Sigmoid colon (tissue), 7 donors: ENCODE results near the gene CTRB1. TPM values are rescaled to one million over a fixed set of nuclear protein-coding genes. Genes with fewer than 3 reads are reported as not detected.
A peak's percentile ranks its signal among the peaks of the same experiment; 100 is the strongest.
"Not testable (repeated sequence)": the region's sequence is repeated elsewhere in the genome, so short reads cannot be mapped to it uniquely, and the experiment has no call there.

ENCODE experiments used
- DNase-seq: peaks from one replicate; pipeline ENCODE4 v3.0.0-alpha.2; 2019
- H3K27ac ChIP-seq, 4 donors: fragments of 200-600 bp; sonication (generic); one replicate each; pipeline ENCODE4 v1.5.1; 2016 to 2019; ENCODE audit warnings: mild to moderate bottlenecking in 1 of 4
- H3K27me3 ChIP-seq, 3 donors: fragments of 200-600 bp; sonication (generic); one replicate each; pipeline ENCODE4 v1.5.1; 2019; ENCODE audit warnings: mild to moderate bottlenecking in 1 of 3
- H3K36me3 ChIP-seq, 4 donors: fragments of 200-600 bp; sonication (generic); one replicate each; pipeline ENCODE4 v1.5.1; 2016 to 2019
- H3K4me1 ChIP-seq, 4 donors: fragments of 200-600 bp; sonication (generic); one replicate each; pipeline ENCODE4 v1.5.1; 2017 to 2019
- H3K4me3 ChIP-seq, 4 donors: fragments of 200-600 bp; sonication (generic); one replicate each; pipeline ENCODE4 v1.5.1; 2017 to 2019; ENCODE audit warnings: mild to moderate bottlenecking in 2 of 4, moderate library complexity in 1 of 4
- H3K9me3 ChIP-seq, 4 donors: fragments of 200-600 bp in 3 of 4; sonication (generic) in 3 of 4; one replicate each; pipeline versions ENCODE4 v1.5.1 to v1.6.1; 2013 to 2019
- EP300 ChIP-seq, 4 donors: sonication (generic); formaldehyde crosslinking; IDR thresholded peaks; one replicate each; pipeline ENCODE4 v1.6.1; 2017; ENCODE audit warnings: antibody characterized with exemption in 4 of 4
- POLR2A ChIP-seq, 2 donors: fragments of 450-650 bp; IDR thresholded peaks; one replicate each; pipeline ENCODE4 v1.6.1; 2016; ENCODE audit warnings: antibody characterized with exemption in 2 of 2, mild to moderate bottlenecking in 2 of 2, moderate library complexity in 2 of 2
- POLR2AphosphoS5 ChIP-seq, 4 donors: sonication (generic); formaldehyde crosslinking; IDR thresholded peaks; one replicate each; pipeline ENCODE4 v1.6.1; 2017; ENCODE audit warnings: antibody characterized with exemption in 4 of 4
- WGBS, 2 donors: extraction: QIAGEN DNeasy Blood & Tissue Kit; methylation state at CpG; one replicate each; pipeline ENCODE4 v1.1.7; 2013; 5-methylcytosine and 5-hydroxymethylcytosine counted together
- intact Hi-C: fragments of 100-400 bp; cut with DNase I; formaldehyde crosslinking; loops from one replicate; pipeline ENCODE4 v1.15.1; 2023
- polyA plus RNA-seq, 3 donors: library from polyadenylated mRNA; stranded (reverse); fragments of 200-250 nt; gene quantifications; one replicate each; pipeline ENCODE4 v1.2.3, GENCODE V29; 2013
- total RNA-seq, 4 donors: library from RNA; depleted of rRNA; stranded (reverse); fragments of >200 nt; gene quantifications; one replicate each; pipeline ENCODE4 v1.1.0, GENCODE V29; 2016
- TF ChIP-seq, protein P1 (sequence below), 4 experiments: fragments of 450-650 bp in 3 of 4; fragments of 200-600 bp in 1 of 4; IDR thresholded peaks; one replicate each; pipeline ENCODE4 v1.5.1; 2016 to 2019; ENCODE audit warnings: antibody characterized with exemption in 4 of 4, mild to moderate bottlenecking in 3 of 4, moderate library complexity in 2 of 4
- donor health status: healthy with polysubstance abuse.
- donor health status: Bipolar disorder and iron deficiency.
- donor health status: healthy.

Gene CTRB1
- total and polyA plus RNA-seq, 7 donors = 0.48 to 16.8 TPM; not detected in 5

GRCh38 chr16:75239542-75240122, 20.8 kb downstream of the CTRB1 start:
- peak; percentile 63 for DNase-seq
- WGBS, 2 donors = 90 to 91% methylated on average over 19 of the region's 19 CpGs

DNA sequence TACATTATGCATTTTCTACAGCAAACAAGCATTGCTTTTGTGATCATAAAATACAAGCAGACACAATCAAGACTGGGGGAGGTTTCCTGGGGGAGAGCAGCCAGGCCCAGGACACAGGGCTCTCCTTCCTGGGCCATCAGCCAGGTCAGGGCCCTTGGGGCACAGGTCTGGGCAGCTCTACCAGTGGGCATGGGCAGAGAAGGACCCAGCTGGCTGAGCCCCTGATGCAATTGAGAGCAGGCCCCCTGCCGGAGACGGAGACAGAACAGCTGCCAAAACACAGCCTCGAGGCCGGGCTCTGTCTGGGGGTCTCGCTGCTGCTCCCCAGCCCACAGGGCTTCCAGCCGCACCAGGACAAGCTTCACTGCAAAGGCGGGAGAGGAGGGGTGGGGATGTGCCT, 21.8 kb downstream of the CTRB1 start:
- H3K27ac ChIP-seq = peak overlapping the region in 1 of 4 donors; percentile 92
- H3K27me3 ChIP-seq, H3K9me3 ChIP-seq, intact Hi-C loops, H3K4me3 ChIP-seq: not testable (repeated sequence)
- H3K4me1 ChIP-seq = peaks cover 0 to 69% (median 58%) of the 10 kb centered on the region in 4 donors
- WGBS, 2 donors = 85 to 93% methylated on average over 7 of the region's 7 CpGs
- peaks cover 6 to 40% (median 17%) of the 10 kb centered on the region in 4 donors for H3K36me3 ChIP-seq
- DNase-seq = peak; percentile 61

More at GRCh38 chr16:75239542-75240122, 20.8 kb downstream of the CTRB1 start:
- no peaks in the 10 kb centered on the region for H3K27me3 ChIP-seq
- H3K4me1 ChIP-seq = peaks cover 0 to 62% (median 49%) of the 10 kb centered on the region in 4 donors
- peaks cover 8 to 50% (median 25%) of the 10 kb centered on the region in 4 donors for H3K36me3 ChIP-seq
- H3K4me3 ChIP-seq = no peak overlapping the region
- no peaks in the 10 kb centered on the region for H3K9me3 ChIP-seq
- peak overlapping the region; percentile 82 to 92 (median 84) for H3K27ac ChIP-seq
- TF ChIP-seq, protein P1, sequence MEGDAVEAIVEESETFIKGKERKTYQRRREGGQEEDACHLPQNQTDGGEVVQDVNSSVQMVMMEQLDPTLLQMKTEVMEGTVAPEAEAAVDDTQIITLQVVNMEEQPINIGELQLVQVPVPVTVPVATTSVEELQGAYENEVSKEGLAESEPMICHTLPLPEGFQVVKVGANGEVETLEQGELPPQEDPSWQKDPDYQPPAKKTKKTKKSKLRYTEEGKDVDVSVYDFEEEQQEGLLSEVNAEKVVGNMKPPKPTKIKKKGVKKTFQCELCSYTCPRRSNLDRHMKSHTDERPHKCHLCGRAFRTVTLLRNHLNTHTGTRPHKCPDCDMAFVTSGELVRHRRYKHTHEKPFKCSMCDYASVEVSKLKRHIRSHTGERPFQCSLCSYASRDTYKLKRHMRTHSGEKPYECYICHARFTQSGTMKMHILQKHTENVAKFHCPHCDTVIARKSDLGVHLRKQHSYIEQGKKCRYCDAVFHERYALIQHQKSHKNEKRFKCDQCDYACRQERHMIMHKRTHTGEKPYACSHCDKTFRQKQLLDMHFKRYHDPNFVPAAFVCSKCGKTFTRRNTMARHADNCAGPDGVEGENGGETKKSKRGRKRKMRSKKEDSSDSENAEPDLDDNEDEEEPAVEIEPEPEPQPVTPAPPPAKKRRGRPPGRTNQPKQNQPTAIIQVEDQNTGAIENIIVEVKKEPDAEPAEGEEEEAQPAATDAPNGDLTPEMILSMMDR (IDR thresholded peaks at IDR 0.05) = no peak
- no peak for TF ChIP-seq POLR2A (IDR thresholded peaks at IDR 0.05)
- TF ChIP-seq EP300 (IDR thresholded peaks at IDR 0.05) = no peak
- no peak for TF ChIP-seq POLR2AphosphoS5 (IDR thresholded peaks at IDR 0.05)
- intact Hi-C loops = loop anchor here (10.0 kb wide), 1 partner anchor 255 kb away; the partner anchor contains the start of gene WDR59

DNA sequence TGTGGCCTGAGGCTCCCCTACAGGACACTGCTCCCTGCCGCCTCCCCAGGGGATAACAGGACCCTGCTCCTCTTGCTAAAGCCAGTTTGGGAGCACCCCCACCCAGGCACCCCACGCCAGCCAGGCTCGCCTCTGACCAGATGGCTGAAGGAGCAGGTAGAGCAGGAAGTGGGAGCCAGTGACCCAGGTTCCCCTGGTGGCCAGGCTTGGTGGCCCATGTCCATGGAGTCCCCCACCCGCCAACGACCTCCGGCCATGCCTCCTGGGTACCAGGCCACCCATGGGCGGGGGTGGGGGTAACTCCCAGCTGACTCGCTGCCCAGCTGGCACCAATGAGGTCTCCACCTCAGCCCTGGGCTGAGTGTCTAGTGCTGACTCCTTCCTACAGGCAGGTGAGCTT, 22.6 kb downstream of the CTRB1 start:
- H3K27ac ChIP-seq = no peak overlapping the region
- 78 to 81% methylated on average over 8 of the region's 8 CpGs for WGBS, 2 donors
- H3K4me1 ChIP-seq = peaks cover 3 to 76% (median 66%) of the 10 kb centered on the region in 4 donors
- no peaks in the 10 kb centered on the region for H3K9me3 ChIP-seq
- no peaks in the 10 kb centered on the region for H3K27me3 ChIP-seq
- intact Hi-C loops = no loop called here
- TF ChIP-seq EP300 (IDR thresholded peaks at IDR 0.05) (no peak), POLR2A (IDR thresholded peaks at IDR 0.05) (no peak), POLR2AphosphoS5 (IDR thresholded peaks at IDR 0.05) (no peak)
- TF ChIP-seq, protein P1 (IDR thresholded peaks at IDR 0.05) = no peak
- DNase-seq = no peak
- H3K4me3 ChIP-seq = no peak overlapping the region
- peaks cover 6 to 35% (median 16%) of the 10 kb centered on the region in 4 donors for H3K36me3 ChIP-seq

DNA sequence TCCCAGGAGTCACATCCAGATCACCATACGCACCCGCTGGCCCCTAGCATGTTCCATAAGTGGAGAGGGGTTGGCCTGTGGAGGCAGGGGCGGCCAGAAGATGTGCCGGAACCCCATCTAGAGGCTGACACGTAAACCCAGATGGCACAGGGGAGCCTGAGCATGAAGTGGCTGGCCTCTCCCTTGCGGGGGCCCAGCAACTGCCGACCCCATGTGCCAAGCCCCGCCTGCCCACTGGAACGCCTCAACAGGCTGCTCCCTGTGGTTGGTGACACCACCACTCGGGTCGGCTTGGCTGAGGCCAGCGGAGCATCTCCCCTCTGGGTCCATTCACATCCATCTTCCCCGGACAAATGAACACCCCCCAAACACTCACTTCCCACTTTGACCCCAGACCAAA, 23.2 kb downstream of the CTRB1 start:
- no peak overlapping the region for H3K27ac ChIP-seq
- DNase-seq = no peak
- TF ChIP-seq POLR2A (IDR thresholded peaks at IDR 0.05) (no peak), EP300 (IDR thresholded peaks at IDR 0.05) (no peak), POLR2AphosphoS5 (IDR thresholded peaks at IDR 0.05) (no peak)
- TF ChIP-seq, protein P1 (IDR thresholded peaks at IDR 0.05) = no peak

GRCh38 chr16:75242436-75243078, 23.8 kb downstream of the CTRB1 start:
- Histone ChIP-seq H3K27ac (peak overlapping the region in 1 of 4 donors; percentile 96), H3K36me3 (peaks cover 6 to 28% (median 16%) of the 10 kb centered on the region in 4 donors), H3K4me1 (peaks cover 3 to 78% (median 69%) of the 10 kb centered on the region in 4 donors)
- H3K9me3 ChIP-seq, DNase-seq, H3K4me3 ChIP-seq, intact Hi-C loops, H3K27me3 ChIP-seq: not testable (repeated sequence)
- 93 to 94% methylated on average over 27 of the region's 27 CpGs for WGBS, 2 donors

More for the DNA sequence above, 23.2 kb downstream of the CTRB1 start:
- Histone ChIP-seq H3K36me3 (peaks cover 6 to 29% (median 16%) of the 10 kb centered on the region in 4 donors), H3K4me1 (peaks cover 3 to 78% (median 69%) of the 10 kb centered on the region in 4 donors), H3K4me3 (no peak overlapping the region), H3K9me3 (no peaks in the 10 kb centered on the region), H3K27me3 (no peaks in the 10 kb centered on the region)
- intact Hi-C loops = no loop called here
- WGBS, 2 donors = 93 to 96% methylated on average over 13 of the region's 13 CpGs
